Head of caudate nucleus (tissue), 42 donors: ENCODE data around the gene LRRN4CL.
A peak's percentile ranks its signal among the peaks of the same experiment; 100 is the strongest.
"Not testable (repeated sequence)": the region's sequence is repeated elsewhere in the genome, so short reads cannot be mapped to it uniquely, and the experiment has no call there.

ENCODE experiments used
- DNase-seq, 42 donors: peaks; one replicate each; pipeline versions ENCODE4 v3.0.0 to v3.0.0-alpha.2; 2020 to 2021; ENCODE audit warnings: mixed read lengths in 7 of 42
- intact Hi-C: fragments of 100-400 bp; cut with DNase I; formaldehyde crosslinking; loops from one replicate; pipeline ENCODE4 v1.15.0; 2022

The LRRN4CL gene

DNA sequence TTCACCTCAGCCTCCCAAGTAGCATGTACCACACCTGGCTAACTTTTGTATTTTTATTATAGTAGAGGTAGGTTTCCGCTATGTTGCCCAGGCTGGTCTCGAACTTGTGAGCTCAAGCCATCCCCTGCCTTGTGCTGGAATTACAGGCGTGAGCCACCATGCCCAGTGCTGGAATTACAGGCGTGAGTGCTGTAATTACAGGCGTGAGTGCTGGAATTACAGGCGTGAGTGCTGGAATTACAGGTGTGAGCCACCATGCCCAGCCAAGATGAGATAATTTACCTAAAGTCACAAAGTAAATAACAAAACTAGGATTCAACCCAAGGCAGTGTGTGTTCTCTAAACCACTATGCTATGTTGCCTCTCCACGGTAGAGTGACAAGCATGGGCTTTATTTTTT, 6.8 kb downstream of the LRRN4CL start:
- intact Hi-C loops: no loop called here
- DNase-seq: no peak

DNA sequence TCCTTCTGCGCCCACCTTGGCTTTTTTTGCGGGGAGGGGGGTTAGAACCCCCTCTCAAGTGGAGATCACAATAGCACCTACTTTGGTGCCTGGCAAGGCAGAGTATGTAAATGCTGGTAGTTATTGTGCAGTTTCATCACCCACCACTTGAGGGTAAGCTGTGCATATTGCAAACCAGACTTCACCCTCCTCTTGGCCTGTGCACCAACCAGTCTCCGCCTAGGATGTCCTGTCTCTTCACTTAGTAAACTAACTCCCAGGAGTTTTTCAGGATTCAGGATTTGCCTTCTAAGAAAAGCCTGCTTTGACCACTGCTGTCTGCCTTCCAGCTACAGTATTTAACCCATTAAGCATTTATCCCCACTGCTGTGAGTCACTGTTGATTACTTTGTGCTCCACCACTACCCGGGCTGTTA, 8.5 kb downstream of the LRRN4CL start:
- intact Hi-C loops: no loop called here
- DNase-seq: peak in 5 of 42 donors; percentile 11 to 45 (median 26)

DNA sequence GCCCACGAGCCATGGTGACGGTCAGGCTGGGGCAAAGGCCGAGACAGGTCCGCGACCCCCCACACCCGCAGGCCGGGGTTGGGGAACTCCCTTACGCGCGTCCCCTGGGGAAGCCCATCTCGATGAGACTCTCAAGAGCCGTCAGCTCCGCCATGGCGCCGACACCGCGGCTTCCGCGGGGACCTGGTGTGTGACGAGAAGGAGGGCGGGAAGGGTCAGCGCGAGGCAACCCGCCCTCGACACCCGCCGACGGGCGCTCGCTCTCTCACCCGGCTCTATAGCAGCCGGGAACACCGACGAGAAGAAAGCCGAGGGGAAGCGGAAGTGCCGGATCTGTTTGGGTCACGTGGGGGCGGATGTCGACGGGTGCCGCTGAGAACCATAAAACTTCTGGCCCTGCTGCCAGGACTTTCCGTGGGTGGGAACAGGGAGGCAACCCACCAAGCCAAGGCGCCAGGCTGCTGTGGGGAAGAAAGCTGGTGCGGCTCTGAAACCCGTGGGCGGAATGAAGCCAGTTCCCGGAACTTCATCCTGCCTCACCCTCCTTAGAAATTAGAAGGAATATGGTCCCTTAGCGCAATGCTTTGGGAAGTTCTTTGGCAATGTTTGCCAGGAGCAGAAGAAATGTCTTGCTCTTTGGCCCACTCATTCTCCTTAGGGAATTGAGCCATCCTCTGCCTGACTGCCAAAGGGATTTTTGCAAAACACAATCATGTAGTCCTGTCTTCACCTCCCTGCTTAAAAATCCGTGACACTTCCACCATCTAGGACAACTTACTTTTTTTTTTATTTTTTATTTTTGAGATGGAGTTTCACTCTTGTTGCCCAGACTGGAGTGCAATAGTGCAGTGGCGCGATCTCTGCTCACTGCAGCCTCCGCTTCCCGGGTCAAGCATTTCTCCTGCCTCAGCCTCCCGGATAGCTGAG, 10.3 kb downstream of the LRRN4CL start, which contains the start of gene UBXN1:
TSS of gene UBXN1 (minus strand) at position 304 of the 927 bp plus-strand sequence. CDS start at position 154, 150 bp downstream.
- DNase-seq: peak; percentile 78 to 97 (median 90)
- intact Hi-C loops: loop anchor here (5.0 kb wide), 1 partner anchor 87 kb away; the partner anchor contains the start of gene TUT1

- intact Hi-C loops: loop anchor here (5.0 kb wide), 1 partner anchor 86 kb away; the partner anchor contains the start of gene TUT1
Measured at GRCh38 chr11:62678433-62678769, 10.9 kb downstream of the LRRN4CL start.

DNA sequence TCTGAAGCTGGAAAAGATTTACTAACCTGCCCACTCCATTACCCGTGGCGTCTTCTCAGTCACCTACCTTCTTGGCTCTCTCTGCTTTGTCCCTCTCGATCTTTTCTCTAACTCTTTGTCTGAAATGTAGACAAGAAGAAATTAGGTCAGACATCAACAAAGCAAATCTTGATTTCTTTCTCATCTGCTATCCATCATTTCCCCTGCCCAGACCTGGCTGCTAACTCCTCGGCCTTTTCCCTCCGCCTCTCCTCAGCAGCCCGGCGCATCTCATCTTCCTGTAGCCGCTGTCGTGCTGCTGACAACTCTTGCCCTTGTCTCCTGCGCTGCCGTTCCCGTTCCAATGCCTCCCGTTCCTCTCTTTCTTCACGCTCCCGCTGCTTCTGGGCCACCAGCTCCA, 11.6 kb downstream of the LRRN4CL start:
- intact Hi-C loops: loop anchor here (5.0 kb wide), 1 partner anchor 85 kb away; the partner anchor contains the start of gene TUT1
- no peak for DNase-seq

More at GRCh38 chr11:62678433-62678769, 10.9 kb downstream of the LRRN4CL start:
- no peak for DNase-seq

DNA sequence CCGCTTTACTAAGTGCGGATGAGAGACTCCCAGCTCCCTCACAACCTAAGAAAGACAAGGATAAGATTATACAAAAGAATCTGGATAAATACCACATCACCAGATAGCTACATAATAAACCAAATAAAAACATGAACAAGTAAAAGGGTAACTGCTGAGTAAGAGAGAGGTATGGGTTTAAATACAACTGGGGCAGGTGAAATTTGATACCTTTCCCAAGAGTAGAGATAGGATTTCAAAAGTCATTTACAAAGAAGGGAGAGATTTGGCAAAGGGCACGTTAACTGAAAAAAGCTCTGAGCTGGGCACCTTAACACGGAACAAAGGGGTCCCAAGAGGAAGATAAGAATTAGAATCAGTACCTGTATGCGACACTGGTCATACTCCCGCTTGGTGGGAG, 12.2 kb downstream of the LRRN4CL start:
- DNase-seq: no peak
- intact Hi-C loops: loop anchor here (5.0 kb wide), 1 partner anchor 85 kb away; the partner anchor contains the start of gene TUT1

GRCh38 chr11:62676698-62677097, 12.6 kb downstream of the LRRN4CL start:
- intact Hi-C loops: loop anchor here (5.0 kb wide), 1 partner anchor 84 kb away; the partner anchor contains the start of gene TUT1

DNA sequence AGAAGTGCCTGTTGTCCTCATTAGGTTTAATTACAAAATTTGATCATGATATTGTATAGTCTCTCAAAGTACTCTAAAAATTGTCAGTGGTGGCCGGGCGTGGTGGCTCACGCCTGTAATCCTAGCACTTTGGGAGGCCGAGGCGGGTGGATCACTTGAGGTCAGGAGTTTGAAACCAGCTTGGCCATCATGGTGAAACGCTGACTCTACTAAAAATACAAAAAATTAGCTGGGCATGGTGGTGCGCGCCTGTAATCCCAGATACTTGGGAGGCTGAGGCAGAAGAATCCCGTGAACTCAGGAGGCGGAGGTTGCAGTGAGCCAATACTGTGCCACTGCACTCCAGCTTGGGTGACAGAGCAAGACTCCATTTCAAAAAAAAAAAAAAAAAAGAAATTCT, 13.9 kb downstream of the LRRN4CL start:
- not testable (repeated sequence) for DNase-seq
- intact Hi-C loops: loop anchor here (5.0 kb wide), 1 partner anchor 83 kb away; the partner anchor contains the start of gene TUT1

More at GRCh38 chr11:62676698-62677097, 12.6 kb downstream of the LRRN4CL start:
- DNase-seq: no peak

DNA sequence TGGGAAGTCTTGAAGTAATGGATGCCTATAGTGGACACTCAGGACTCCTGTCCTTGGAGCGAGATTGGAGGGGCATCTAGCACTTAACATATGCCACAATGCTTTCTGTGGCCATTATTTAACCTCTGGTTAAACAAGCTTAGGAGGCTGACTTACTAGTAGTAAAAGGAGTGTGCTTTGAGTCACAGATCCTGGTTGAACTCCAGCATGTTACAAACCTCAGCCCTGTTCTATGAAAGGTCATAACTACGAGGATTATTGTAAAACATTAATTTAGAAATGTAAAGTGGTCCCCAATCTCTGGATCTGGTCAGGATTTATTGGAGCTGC, 16.2 kb downstream of the LRRN4CL start:
- intact Hi-C loops: no loop called here
- no peak for DNase-seq

DNA sequence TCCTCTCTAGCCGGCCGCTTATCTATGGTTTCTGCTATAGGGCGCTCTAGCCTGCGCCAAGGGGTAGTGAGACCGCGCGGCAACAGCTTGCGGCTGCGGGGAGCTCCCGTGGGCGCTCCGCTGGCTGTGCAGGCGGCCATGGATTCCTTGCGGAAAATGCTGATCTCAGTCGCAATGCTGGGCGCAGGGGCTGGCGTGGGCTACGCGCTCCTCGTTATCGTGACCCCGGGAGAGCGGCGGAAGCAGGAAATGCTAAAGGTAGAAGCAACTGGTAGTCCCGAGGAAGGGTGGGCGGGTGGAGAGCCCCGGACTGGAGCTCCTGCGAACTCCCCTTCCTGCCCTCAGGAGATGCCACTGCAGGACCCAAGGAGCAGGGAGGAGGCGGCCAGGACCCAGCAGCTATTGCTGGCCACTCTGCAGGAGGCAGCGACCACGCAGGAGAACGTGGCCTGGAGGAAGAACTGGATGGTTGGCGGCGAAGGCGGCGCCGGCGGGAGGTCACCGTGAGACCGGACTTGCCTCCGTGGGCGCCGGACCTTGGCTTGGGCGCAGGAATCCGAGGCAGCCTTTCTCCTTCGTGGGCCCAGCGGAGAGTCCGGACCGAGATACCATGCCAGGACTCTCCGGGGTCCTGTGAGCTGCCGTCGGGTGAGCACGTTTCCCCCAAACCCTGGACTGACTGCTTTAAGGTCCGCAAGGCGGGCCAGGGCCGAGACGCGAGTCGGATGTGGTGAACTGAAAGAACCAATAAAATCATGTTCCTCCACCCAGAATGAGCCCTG, 17.5 kb downstream of the LRRN4CL start, which contains the start of the genes LBHD1 and UQCC3:
TSS of gene LBHD1 (minus strand) at position 660 of the 782 bp plus-strand sequence. CDS start 2,236 bp downstream, outside the sequence.
TSS of gene UQCC3 (plus strand) at position 66 of the 782 bp plus-strand sequence. CDS start at position 139, 73 bp downstream.
- peak in 41 of 42 donors; percentile 71 to 95 (median 87) for DNase-seq
- intact Hi-C loops: no loop called here

- peak in 1 of 42 donors; percentile 87 for DNase-seq
- intact Hi-C loops: no loop called here
Measured at GRCh38 chr11:62671236-62671607, 18.1 kb downstream of the LRRN4CL start.

GRCh38 chr11:62669420-62670161, 19.7 kb downstream of the LRRN4CL start:
- no peak for DNase-seq
- intact Hi-C loops: no loop called here

- intact Hi-C loops: no loop called here
- DNase-seq: no peak
Measured at GRCh38 chr11:62667460-62667859, 21.9 kb downstream of the LRRN4CL start.

DNA sequence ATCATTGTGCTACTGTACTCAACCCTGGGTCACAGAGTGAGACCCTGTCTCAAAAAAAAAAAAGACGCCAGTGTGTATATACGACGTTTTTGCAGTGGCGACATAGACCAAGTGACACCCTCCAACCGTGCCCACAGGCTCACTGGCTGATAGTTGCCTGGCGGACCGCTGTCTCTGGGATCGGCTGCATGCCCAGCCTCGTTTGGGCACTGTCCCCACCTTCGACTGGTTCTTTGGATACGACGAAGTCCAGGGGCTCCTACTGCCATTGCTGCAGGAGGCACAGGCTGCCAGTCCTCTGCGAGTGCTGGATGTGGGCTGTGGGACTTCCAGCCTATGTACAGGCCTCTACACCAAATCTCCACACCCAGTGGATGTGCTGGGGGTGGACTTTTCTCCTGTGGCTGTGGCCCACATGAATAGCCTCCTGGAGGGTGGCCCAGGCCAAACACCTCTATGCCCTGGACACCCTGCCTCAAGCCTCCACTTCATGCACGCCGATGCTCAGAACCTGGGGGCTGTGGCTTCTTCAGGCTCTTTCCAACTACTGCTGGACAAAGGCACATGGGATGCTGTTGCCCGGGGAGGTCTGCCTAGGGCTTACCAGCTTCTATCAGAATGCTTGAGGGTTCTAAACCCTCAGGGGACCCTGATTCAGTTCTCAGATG, 22.9 kb downstream of the LRRN4CL start:
- DNase-seq: no peak
- intact Hi-C loops: no loop called here

GRCh38 chr11:62665599-62666258, 23.6 kb downstream of the LRRN4CL start:
- intact Hi-C loops: no loop called here
- peak in 35 of 42 donors; percentile 17 to 72 (median 49) for DNase-seq

DNA sequence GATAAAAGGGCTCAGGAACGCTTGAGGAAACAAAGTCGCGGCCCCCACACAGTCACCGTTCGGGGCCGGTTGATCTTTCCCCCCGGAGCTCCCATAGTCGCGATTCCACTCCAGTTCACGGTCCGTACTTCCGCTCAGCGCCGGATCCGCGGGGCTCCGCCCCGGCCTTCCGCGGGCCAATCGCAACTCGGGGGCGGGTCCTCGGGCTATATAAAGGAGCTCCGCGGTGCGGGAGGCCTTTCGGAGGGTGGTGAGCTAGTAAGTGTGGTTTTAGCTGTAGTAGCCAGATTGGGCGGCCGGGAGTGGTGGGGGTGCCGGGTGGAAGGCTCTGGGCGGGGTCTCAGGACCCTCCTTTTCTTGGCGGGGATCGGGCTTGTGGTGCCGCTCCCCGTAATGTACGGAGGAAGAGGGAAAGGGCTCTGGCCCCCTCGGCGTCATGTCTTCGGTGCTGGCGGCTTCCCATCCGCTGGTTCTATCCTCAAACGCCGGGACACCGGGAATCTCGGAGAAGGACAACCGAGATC, 24.2 kb downstream of the LRRN4CL start, which contains the start of the genes C11orf98 and CSKMT:
TSS of gene C11orf98 (minus strand) at position 136 of the 524 bp plus-strand sequence. CDS start at position 95, 41 bp downstream.
TSS of gene CSKMT (plus strand) at position 238 of the 524 bp plus-strand sequence. CDS start 568 bp downstream, outside the sequence.
- intact Hi-C loops: no loop called here
- peak; percentile 92 to 99 (median 98) for DNase-seq
